Cardiac fibroblast (primary cell): ENCODE results near the gene RHOU.

Experiments
- DNase-seq, 2 donors: peaks; one replicate each; pipeline versions ENCODE4 v3.0.0 to v3.0.0-alpha.2; 2010; ENCODE audit warnings: low read depth in 2 of 2
- H3K4me3 ChIP-seq, 2 donors: replicated peaks in 1 of 2; 1 replicate in 1 of 2; 2 replicates in 1 of 2; pipeline ENCODE4 v1.5.1; 2011; ENCODE audit warnings: low read depth in 2 of 2, low read length in 2 of 2, mild to moderate bottlenecking in 2 of 2, moderate library complexity in 1 of 2
- CTCF ChIP-seq: IDR thresholded peaks from one replicate; pipeline ENCODE4 v1.5.1; 2011; ENCODE audit warnings: low read depth, mild to moderate bottlenecking, low read length, inconsistent platforms

Gene RHOU

GRCh38 chr1:228744356-228744755 is 9.1 kb downstream of the RHOU start:
- no peak overlapping the region for H3K4me3 ChIP-seq
- TF ChIP-seq CTCF, result no peak
- DNase-seq, result no peak

GRCh38 chr1:228744918-228745317 is 9.6 kb downstream of the RHOU start:
- no peak for TF ChIP-seq CTCF
- DNase-seq, result no peak
- H3K4me3 ChIP-seq, result no peak overlapping the region

- TF ChIP-seq CTCF, result no peak
- no peak overlapping the region for H3K4me3 ChIP-seq
- no peak for DNase-seq
Measured at GRCh38 chr1:228745497-228745896, 10.2 kb downstream of the RHOU start.

- TF ChIP-seq CTCF, result no peak
- no peak for DNase-seq
- H3K4me3 ChIP-seq, result no peak overlapping the region
Measured at GRCh38 chr1:228747301-228747935, 12.1 kb downstream of the RHOU start.

GRCh38 chr1:228748029-228748428 is 12.8 kb downstream of the RHOU start:
- DNase-seq, result no peak
- TF ChIP-seq CTCF, result no peak
- H3K4me3 ChIP-seq, result no peak overlapping the region

GRCh38 chr1:228748431-228748830 is 13.2 kb downstream of the RHOU start:
- no peak for TF ChIP-seq CTCF
- no peak for DNase-seq
- H3K4me3 ChIP-seq, result no peak overlapping the region

GRCh38 chr1:228749765-228750164 is 14.5 kb downstream of the RHOU start:
- no peak for TF ChIP-seq CTCF
- DNase-seq, result no peak
- no peak overlapping the region for H3K4me3 ChIP-seq
